ENCODE data around the gene VPS11. TPM values are rescaled to one million over a fixed set of nuclear protein-coding genes. Genes with fewer than 3 reads are reported as not detected.

The VPS11 gene
- polyA plus RNA-seq, 4 donors = 26.0 to 56.4 (median 40.9) TPM

- no peak overlapping the region for H3K4me3 ChIP-seq (ENCODE audit: low read depth in 1 of 3, low read length in 3 of 3)
- H3K9me3 ChIP-seq (ENCODE audit: control insufficient read depth in 2 of 2, insufficient read depth in 1 of 2, low read depth in 1 of 2, low read length in 1 of 2) = no peaks in the 10 kb centered on the region
- H3K27ac ChIP-seq (ENCODE audit: low read depth in 1 of 3, low read length in 2 of 3) = peak overlapping the region; percentile 18 to 81 (median 79)
- H3K4me1 ChIP-seq (ENCODE audit: control insufficient read depth in 3 of 3, insufficient read depth in 2 of 3, low read depth in 1 of 3, low read length in 2 of 3) = peaks cover 0 to 52% (median 13%) of the 10 kb centered on the region in 3 donors
- no peaks in the 10 kb centered on the region for H3K27me3 ChIP-seq (ENCODE audit: control insufficient read depth in 3 of 3, insufficient read depth in 3 of 3, low read length in 3 of 3)
- 20 to 67% (median 42%) methylated on average over 11 of the region's 11 CpGs for WGBS, 3 donors
- peaks cover 19 to 93% (median 26%) of the 10 kb centered on the region in 3 donors for H3K36me3 ChIP-seq (ENCODE audit: control insufficient read depth in 3 of 3, insufficient read depth in 2 of 3, low read depth in 1 of 3, low read length in 3 of 3)
- no peak for FAIRE-seq
- DNase-seq = peak; percentile 83 to 90
Observed at GRCh38 chr11:119077839-119078238, 10.2 kb downstream of the VPS11 start.

DNA sequence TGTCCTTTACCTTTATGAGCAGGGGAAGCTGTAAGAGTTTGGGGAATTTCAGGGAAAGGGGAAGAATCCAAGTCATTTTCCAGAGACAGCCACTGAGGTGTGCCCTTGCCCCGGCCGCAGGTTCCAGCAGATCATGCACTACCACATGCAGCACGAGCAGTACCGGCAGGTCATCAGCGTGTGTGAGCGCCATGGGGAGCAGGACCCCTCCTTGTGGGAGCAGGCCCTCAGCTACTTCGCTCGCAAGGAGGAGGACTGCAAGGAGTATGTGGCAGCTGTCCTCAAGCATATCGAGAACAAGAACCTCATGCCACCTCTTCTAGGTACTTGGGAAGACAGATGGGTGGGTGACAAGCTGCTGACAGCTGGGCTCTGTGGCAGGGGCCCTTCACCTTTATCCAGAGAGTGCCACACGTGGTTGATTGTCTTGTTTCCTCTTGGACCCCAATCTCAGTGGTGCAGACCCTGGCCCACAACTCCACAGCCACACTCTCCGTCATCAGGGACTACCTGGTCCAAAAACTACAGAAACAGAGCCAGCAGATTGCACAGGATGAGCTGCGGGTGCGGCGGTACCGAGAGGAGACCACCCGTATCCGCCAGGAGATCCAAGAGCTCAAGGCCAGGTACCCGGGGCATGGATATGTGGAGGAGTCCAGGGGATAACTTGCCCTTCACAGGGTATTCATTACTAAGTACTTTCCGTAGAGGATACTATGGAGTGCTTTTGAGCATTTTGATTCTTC lies 11.2 kb downstream of the VPS11 start:
- Histone ChIP-seq H3K4me1 (ENCODE audit: control insufficient read depth in 3 of 3, insufficient read depth in 2 of 3, low read depth in 1 of 3, low read length in 2 of 3) (peaks cover 0 to 52% (median 13%) of the 10 kb centered on the region in 3 donors), H3K4me3 (ENCODE audit: low read depth in 1 of 3, low read length in 3 of 3) (no peak overlapping the region), H3K27me3 (ENCODE audit: control insufficient read depth in 3 of 3, insufficient read depth in 3 of 3, low read length in 3 of 3) (no peaks in the 10 kb centered on the region), H3K27ac (ENCODE audit: low read depth in 1 of 3, low read length in 2 of 3) (peak overlapping the region in 2 of 3 donors; percentile 79 to 81), H3K9me3 (ENCODE audit: control insufficient read depth in 2 of 2, insufficient read depth in 1 of 2, low read depth in 1 of 2, low read length in 1 of 2) (no peaks in the 10 kb centered on the region), H3K36me3 (ENCODE audit: control insufficient read depth in 3 of 3, insufficient read depth in 2 of 3, low read depth in 1 of 3, low read length in 3 of 3) (peaks cover 17 to 89% (median 23%) of the 10 kb centered on the region in 3 donors)
- no peak for DNase-seq
- FAIRE-seq = no peak
- WGBS, 3 donors = 93 to 94% (median 94%) methylated on average over 19 of the region's 19 CpGs

- no peak for FAIRE-seq
- DNase-seq = no peak
- Histone ChIP-seq H3K27me3 (ENCODE audit: control insufficient read depth in 3 of 3, insufficient read depth in 3 of 3, low read length in 3 of 3) (no peaks in the 10 kb centered on the region), H3K4me1 (ENCODE audit: control insufficient read depth in 3 of 3, insufficient read depth in 2 of 3, low read depth in 1 of 3, low read length in 2 of 3) (peaks cover 3 to 60% (median 12%) of the 10 kb centered on the region in 3 donors), H3K4me3 (ENCODE audit: low read depth in 1 of 3, low read length in 3 of 3) (no peak overlapping the region), H3K36me3 (ENCODE audit: control insufficient read depth in 3 of 3, insufficient read depth in 2 of 3, low read depth in 1 of 3, low read length in 3 of 3) (peaks cover 15 to 68% (median 19%) of the 10 kb centered on the region in 3 donors), H3K27ac (ENCODE audit: low read depth in 1 of 3, low read length in 2 of 3) (peak overlapping the region; percentile 24 to 69 (median 60)), H3K9me3 (ENCODE audit: control insufficient read depth in 2 of 2, insufficient read depth in 1 of 2, low read depth in 1 of 2, low read length in 1 of 2) (no peaks in the 10 kb centered on the region)
- WGBS, 3 donors = 59 to 71% (median 70%) methylated on average over 7 of the region's 7 CpGs
Observed at GRCh38 chr11:119081682-119082260, 14.2 kb downstream of the VPS11 start.

- no peaks in the 10 kb centered on the region for H3K27me3 ChIP-seq (ENCODE audit: control insufficient read depth in 3 of 3, insufficient read depth in 3 of 3, low read length in 3 of 3)
- peak within 1 kb of the TSS; percentile 38 to 92 (median 91) for H3K27ac ChIP-seq (ENCODE audit: low read depth in 1 of 3, low read length in 2 of 3)
- FAIRE-seq (no peak), DNase-seq (peak; percentile 97 to 98)
- peak within 1 kb of the TSS; percentile 60 to 73 (median 70) for H3K4me3 ChIP-seq (ENCODE audit: low read depth in 1 of 3, low read length in 3 of 3)
- H3K9me3 ChIP-seq (ENCODE audit: control insufficient read depth in 2 of 2, insufficient read depth in 1 of 2, low read depth in 1 of 2, low read length in 1 of 2) = no peaks in the 10 kb centered on the region
- H3K36me3 ChIP-seq (ENCODE audit: control insufficient read depth in 3 of 3, insufficient read depth in 2 of 3, low read depth in 1 of 3, low read length in 3 of 3) = peaks cover 5 to 58% (median 13%) of the 10 kb centered on the region in 3 donors
- peaks cover 3 to 39% (median 3%) of the 10 kb centered on the region in 3 donors for H3K4me1 ChIP-seq (ENCODE audit: control insufficient read depth in 3 of 3, insufficient read depth in 2 of 3, low read depth in 1 of 3, low read length in 2 of 3)
- WGBS, 3 donors = 0% methylated on average over 43 to 45 of the region's 45 CpGs
Observed at GRCh38 chr11:119084663-119085436, 17.2 kb downstream of the VPS11 start, which contains the start of gene HMBS. HMBS (plus strand) TSS chr11:119084881; CDS start chr11:119085034, 153 bp downstream.

DNA sequence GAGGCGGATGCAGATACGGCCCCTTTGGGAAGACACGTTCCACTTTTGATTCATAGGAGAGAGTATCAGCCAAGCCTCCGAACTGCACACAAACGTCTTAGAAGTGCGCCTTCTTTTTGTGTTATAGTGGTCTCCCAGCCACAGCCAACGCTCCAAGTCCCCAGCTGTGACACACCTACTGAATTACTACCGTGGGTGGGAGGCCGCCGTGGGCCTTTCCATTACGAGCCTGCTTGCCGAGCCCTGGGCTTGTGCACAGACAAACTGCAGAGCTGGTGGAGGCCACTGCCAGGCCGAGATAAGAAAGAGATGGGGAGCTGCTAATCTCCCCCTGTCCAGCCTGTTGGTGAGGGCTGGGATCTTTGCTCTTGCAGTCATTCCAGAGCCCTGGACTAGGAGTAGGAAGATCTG lies 17.8 kb downstream of the VPS11 start:
- Histone ChIP-seq H3K27me3 (ENCODE audit: control insufficient read depth in 3 of 3, insufficient read depth in 3 of 3, low read length in 3 of 3) (no peaks in the 10 kb centered on the region), H3K36me3 (ENCODE audit: control insufficient read depth in 3 of 3, insufficient read depth in 2 of 3, low read depth in 1 of 3, low read length in 3 of 3) (peaks cover 5 to 56% (median 13%) of the 10 kb centered on the region in 3 donors), H3K4me3 (ENCODE audit: low read depth in 1 of 3, low read length in 3 of 3) (peak overlapping the region; percentile 60 to 73 (median 70)), H3K4me1 (ENCODE audit: control insufficient read depth in 3 of 3, insufficient read depth in 2 of 3, low read depth in 1 of 3, low read length in 2 of 3) (peaks cover 3 to 33% (median 3%) of the 10 kb centered on the region in 3 donors), H3K9me3 (ENCODE audit: control insufficient read depth in 2 of 2, insufficient read depth in 1 of 2, low read depth in 1 of 2, low read length in 1 of 2) (no peaks in the 10 kb centered on the region), H3K27ac (ENCODE audit: low read depth in 1 of 3, low read length in 2 of 3) (peak overlapping the region; percentile 37 to 92 (median 91))
- DNase-seq = no peak
- 1% methylated on average over 13 of the region's 13 CpGs for WGBS, 3 donors
- FAIRE-seq = no peak

- Histone ChIP-seq H3K9me3 (ENCODE audit: control insufficient read depth in 2 of 2, insufficient read depth in 1 of 2, low read depth in 1 of 2, low read length in 1 of 2) (no peaks in the 10 kb centered on the region), H3K4me1 (ENCODE audit: control insufficient read depth in 3 of 3, insufficient read depth in 2 of 3, low read depth in 1 of 3, low read length in 2 of 3) (peaks cover 0 to 23% (median 3%) of the 10 kb centered on the region in 3 donors), H3K27me3 (ENCODE audit: control insufficient read depth in 3 of 3, insufficient read depth in 3 of 3, low read length in 3 of 3) (no peaks in the 10 kb centered on the region), H3K27ac (ENCODE audit: low read depth in 1 of 3, low read length in 2 of 3) (no peak overlapping the region), H3K4me3 (ENCODE audit: low read depth in 1 of 3, low read length in 3 of 3) (no peak overlapping the region), H3K36me3 (ENCODE audit: control insufficient read depth in 3 of 3, insufficient read depth in 2 of 3, low read depth in 1 of 3, low read length in 3 of 3) (peaks cover 0 to 48% (median 3%) of the 10 kb centered on the region in 3 donors)
- no peak for DNase-seq
- WGBS, 3 donors = 75 to 87% (median 84%) methylated on average over 6 of the region's 6 CpGs
- FAIRE-seq = no peak
Observed at GRCh38 chr11:119087123-119087522, 19.5 kb downstream of the VPS11 start.

DNA sequence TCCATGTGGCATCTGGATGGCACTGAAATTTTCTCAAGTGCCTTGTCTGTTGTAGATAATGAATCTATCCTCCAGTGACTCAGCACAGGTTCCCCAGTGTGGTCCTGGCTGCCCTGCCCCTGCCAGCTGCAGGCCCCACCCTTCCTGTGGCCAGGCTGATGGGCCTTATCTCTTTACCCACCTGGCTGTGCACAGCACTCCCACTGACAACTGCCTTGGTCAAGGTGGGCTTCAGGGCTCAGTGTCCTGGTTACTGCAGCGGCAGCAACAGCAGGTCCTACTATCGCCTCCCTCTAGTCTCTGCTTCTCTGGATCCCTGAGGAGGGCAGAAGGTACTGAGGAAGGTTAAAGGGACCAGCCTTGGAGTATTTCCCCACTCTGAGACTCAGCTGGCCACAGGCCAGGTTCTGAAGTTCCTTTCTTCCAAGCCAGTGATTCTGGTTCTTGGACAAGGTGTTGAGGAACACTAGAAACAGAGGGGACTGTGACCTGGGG lies 20.2 kb downstream of the VPS11 start:
- DNase-seq (no peak), FAIRE-seq (no peak)
- peaks cover 0 to 29% (median 3%) of the 10 kb centered on the region in 3 donors for H3K4me1 ChIP-seq (ENCODE audit: control insufficient read depth in 3 of 3, insufficient read depth in 2 of 3, low read depth in 1 of 3, low read length in 2 of 3)
- H3K9me3 ChIP-seq (ENCODE audit: control insufficient read depth in 2 of 2, insufficient read depth in 1 of 2, low read depth in 1 of 2, low read length in 1 of 2) = no peaks in the 10 kb centered on the region
- H3K27me3 ChIP-seq (ENCODE audit: control insufficient read depth in 3 of 3, insufficient read depth in 3 of 3, low read length in 3 of 3) = no peaks in the 10 kb centered on the region
- WGBS, 3 donors = 90 to 93% (median 92%) methylated on average over 2 of the region's 2 CpGs
- no peak overlapping the region for H3K4me3 ChIP-seq (ENCODE audit: low read depth in 1 of 3, low read length in 3 of 3)
- no peak overlapping the region for H3K27ac ChIP-seq (ENCODE audit: low read depth in 1 of 3, low read length in 2 of 3)
- H3K36me3 ChIP-seq (ENCODE audit: control insufficient read depth in 3 of 3, insufficient read depth in 2 of 3, low read depth in 1 of 3, low read length in 3 of 3) = peaks cover 0 to 50% (median 3%) of the 10 kb centered on the region in 3 donors

- no peak for DNase-seq
- no peak for FAIRE-seq
- H3K4me3 ChIP-seq (ENCODE audit: low read depth in 1 of 3, low read length in 3 of 3) = no peak overlapping the region
- no peaks in the 10 kb centered on the region for H3K9me3 ChIP-seq (ENCODE audit: control insufficient read depth in 2 of 2, insufficient read depth in 1 of 2, low read depth in 1 of 2, low read length in 1 of 2)
- H3K36me3 ChIP-seq (ENCODE audit: control insufficient read depth in 3 of 3, insufficient read depth in 2 of 3, low read depth in 1 of 3, low read length in 3 of 3) = peaks cover 0 to 53% (median 3%) of the 10 kb centered on the region in 3 donors
- 95 to 97% (median 97%) methylated on average over 9 of the region's 9 CpGs for WGBS, 3 donors
- H3K27me3 ChIP-seq (ENCODE audit: control insufficient read depth in 3 of 3, insufficient read depth in 3 of 3, low read length in 3 of 3) = no peaks in the 10 kb centered on the region
- no peak overlapping the region for H3K27ac ChIP-seq (ENCODE audit: low read depth in 1 of 3, low read length in 2 of 3)
- peaks cover 2 to 35% (median 3%) of the 10 kb centered on the region in 3 donors for H3K4me1 ChIP-seq (ENCODE audit: control insufficient read depth in 3 of 3, insufficient read depth in 2 of 3, low read depth in 1 of 3, low read length in 2 of 3)
Observed at GRCh38 chr11:119088406-119088805, 20.8 kb downstream of the VPS11 start.
